ENCODE data around the gene ST8SIA1.

ST8SIA1 gene

DNA sequence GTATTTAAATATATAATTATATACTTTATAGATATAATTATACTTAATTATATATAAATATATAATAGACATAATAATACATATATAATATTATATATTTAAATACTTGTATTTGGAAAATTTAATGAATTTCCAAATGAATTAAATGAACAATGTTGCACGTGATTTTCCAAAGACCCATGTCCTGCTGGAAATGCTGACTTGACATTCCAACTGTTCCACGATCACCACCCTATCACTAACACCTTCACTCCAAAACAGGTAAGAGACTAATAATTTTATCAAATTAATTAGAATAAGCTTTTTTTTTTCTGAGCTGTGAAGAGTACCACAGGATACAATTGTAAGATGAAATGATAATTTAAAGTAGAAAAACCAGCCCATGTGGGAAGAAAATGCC, 103.4 kb downstream of the ST8SIA1 start:
- no peak overlapping the region for H3K4me3 ChIP-seq (ENCODE audit: low read depth, low read length)
- TF ChIP-seq, protein P1, sequence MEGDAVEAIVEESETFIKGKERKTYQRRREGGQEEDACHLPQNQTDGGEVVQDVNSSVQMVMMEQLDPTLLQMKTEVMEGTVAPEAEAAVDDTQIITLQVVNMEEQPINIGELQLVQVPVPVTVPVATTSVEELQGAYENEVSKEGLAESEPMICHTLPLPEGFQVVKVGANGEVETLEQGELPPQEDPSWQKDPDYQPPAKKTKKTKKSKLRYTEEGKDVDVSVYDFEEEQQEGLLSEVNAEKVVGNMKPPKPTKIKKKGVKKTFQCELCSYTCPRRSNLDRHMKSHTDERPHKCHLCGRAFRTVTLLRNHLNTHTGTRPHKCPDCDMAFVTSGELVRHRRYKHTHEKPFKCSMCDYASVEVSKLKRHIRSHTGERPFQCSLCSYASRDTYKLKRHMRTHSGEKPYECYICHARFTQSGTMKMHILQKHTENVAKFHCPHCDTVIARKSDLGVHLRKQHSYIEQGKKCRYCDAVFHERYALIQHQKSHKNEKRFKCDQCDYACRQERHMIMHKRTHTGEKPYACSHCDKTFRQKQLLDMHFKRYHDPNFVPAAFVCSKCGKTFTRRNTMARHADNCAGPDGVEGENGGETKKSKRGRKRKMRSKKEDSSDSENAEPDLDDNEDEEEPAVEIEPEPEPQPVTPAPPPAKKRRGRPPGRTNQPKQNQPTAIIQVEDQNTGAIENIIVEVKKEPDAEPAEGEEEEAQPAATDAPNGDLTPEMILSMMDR (conservative IDR thresholded peaks at IDR 0.05; ENCODE audit: low read depth, low read length) = no peak
- no peak for DNase-seq (ENCODE audit: low read depth)

DNA sequence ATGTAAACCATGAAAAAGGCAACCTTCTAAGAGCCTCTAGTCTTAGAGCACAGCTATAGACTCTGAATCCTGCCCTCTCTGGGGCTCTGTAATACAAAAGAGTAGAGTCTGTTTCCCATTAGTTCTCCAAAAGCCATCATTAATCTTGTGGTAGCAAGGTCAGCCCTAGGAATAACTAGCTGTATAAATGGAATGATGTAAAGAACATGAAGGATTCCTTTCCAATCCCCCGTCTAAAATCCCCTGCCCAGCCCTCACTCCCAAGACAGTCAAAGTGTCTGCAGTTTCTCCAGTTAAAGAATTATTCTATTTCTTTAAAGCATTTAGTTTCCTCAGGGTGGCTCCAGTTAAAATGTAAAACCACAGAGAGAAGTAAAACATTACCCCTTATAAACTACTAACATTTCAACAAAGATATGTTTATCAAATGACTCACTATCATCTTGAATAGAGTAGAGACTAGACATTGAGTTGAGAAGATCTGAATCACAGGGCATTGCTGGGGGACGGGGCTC, 104.2 kb downstream of the ST8SIA1 start:
- DNase-seq (ENCODE audit: low read depth) = no peak
- H3K4me3 ChIP-seq (ENCODE audit: low read depth, low read length) = no peak overlapping the region
- TF ChIP-seq, protein P1 (conservative IDR thresholded peaks at IDR 0.05; ENCODE audit: low read depth, low read length) = no peak

DNA sequence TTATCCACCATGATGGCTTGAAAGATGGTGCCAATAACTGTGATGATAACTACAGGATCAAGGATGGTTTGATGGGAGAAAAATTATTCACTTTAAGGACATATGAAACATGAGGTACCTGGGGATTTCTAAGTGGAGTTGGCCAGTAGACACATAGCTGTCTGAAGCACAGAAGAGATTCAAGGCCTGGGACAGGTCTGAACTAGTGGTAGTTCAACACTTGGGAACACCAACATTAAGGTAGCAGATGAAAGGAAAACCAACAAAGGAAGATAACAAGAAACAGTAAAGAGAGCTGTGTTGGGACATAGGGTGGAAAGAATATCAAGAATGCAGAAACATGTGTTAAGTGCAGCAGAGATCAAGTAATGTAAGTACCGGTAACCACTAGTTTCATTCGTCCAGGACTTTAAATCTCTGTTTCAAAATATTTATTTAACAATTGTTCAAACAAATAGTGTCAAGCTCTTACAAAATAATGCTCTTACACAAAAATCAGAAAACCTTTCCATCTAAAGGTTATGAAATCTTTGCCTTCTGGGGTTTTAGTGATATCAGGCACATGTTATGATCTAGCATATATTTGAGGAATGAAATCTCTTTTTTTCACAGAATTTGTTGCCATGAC, 104.7 kb downstream of the ST8SIA1 start:
- TF ChIP-seq, protein P1 (conservative IDR thresholded peaks at IDR 0.05; ENCODE audit: low read depth, low read length) = no peak
- no peak overlapping the region for H3K4me3 ChIP-seq (ENCODE audit: low read depth, low read length)
- peak; percentile 2 for DNase-seq (ENCODE audit: low read depth)

DNA sequence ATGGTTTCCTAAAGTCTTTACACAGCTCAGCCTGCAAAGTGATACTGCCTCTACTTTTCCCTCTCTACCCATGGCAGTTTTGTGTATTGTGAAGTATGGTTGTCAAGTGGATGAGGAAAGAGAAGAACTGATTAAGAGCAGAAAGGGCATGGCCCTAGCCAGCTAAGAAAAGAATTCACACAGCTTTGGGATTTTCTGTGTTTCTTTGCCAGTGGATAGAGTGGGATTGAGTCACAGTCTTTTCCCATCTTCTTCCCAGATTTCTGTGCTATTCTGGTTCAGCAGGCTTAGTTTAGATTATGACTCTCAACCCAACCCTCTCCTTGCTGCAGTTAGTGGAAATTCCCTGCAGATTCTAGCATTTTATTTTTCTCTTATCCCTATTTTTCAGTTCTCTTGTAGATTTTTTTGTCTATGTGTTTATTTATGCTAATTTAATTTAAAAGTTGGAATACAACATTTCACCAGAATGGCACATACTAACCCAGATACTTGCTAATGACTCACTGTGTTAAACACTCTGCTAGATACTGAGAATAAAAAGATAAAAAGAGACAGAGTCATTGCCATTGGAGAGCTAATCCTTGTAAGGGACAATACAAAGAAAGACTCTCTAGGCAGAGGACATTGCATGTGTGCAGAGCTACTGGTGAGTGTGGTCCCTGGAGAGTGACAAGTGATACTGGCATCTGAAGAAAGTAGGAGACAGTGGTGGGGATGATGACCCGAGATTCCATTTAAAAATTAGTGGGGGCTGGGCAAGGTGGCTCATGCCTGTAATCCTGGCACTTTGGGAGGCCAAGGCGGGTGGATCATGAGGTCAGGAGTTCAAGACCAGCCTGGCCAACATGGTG, 106.3 kb downstream of the ST8SIA1 start:
- TF ChIP-seq, protein P1 (conservative IDR thresholded peaks at IDR 0.05; ENCODE audit: low read depth, low read length) = no peak
- DNase-seq (ENCODE audit: low read depth) = no peak
- H3K4me3 ChIP-seq (ENCODE audit: low read depth, low read length) = no peak overlapping the region

DNA sequence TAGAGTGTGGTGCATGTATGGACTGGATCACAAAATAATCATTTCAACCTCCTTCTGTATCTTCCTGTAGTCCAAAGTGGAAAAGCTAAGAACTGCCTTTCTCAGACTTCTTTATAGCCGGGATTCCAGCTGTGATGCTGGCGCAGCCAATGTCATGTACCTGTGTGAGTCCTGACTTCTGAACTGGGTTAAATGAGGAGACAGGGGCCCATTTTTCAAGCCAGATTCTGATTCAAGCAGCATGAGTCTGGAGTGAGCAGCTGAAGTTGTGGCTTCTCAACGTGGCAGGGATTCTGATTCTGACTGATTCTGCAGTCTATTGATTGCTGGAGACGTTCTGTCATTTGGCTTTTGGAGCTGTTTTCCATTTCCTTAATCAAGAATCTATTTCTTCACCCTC, 111.2 kb downstream of the ST8SIA1 start:
- H3K4me3 ChIP-seq (ENCODE audit: low read depth, low read length) = no peak overlapping the region
- TF ChIP-seq, protein P1 (conservative IDR thresholded peaks at IDR 0.05; ENCODE audit: low read depth, low read length) = no peak
- no peak for DNase-seq (ENCODE audit: low read depth)

DNA sequence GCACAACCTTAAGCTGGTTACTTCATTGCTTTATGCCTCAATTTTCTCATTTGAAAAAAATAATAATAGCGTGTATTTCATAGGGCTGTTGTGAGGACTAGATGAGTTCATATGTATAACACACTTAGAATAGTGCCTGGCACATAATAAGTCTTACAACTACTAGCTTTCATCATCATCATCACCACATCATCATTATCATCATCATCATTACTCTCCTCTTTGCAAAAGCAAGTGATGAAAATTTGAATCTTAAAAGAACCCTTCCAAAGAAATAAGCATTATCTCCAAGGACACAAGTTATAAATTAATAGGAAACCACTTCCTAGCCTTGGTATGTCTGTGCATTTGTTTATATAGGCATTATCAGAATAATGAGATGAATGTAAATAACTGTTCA, 117.0 kb downstream of the ST8SIA1 start:
- TF ChIP-seq, protein P1 (conservative IDR thresholded peaks at IDR 0.05; ENCODE audit: low read depth, low read length) = no peak
- no peak overlapping the region for H3K4me3 ChIP-seq (ENCODE audit: low read depth, low read length)
- DNase-seq (ENCODE audit: low read depth) = no peak

Measured in choroid plexus epithelial cell (primary cell).